H9 (cell line): ENCODE data around the gene METRN. TPM values are rescaled to one million over a fixed set of nuclear protein-coding genes. Genes with fewer than 3 reads are reported as not detected.

Source experiments
- DNase-seq: peaks from one replicate; pipeline ENCODE4 v3.0.0-alpha.2; 2017
- H2AFZ ChIP-seq: one replicate; pipeline ENCODE4 v1.6.1; 2013; ENCODE audit warnings: mild to moderate bottlenecking, low read length, control low read depth, moderate library complexity
- H2AK5ac ChIP-seq: 2 replicates; pipeline ENCODE4 v1.6.1; 2013; ENCODE audit warnings: low read length, control low read depth, mixed read lengths; ENCODE audit not compliant: insufficient read length
- H2BK120ac ChIP-seq: one replicate; pipeline ENCODE4 v1.6.1; 2013; ENCODE audit warnings: low read depth, mild to moderate bottlenecking, low read length, control low read depth, inconsistent platforms; ENCODE audit not compliant: poor library complexity, severe bottlenecking
- H2BK12ac ChIP-seq: 2 replicates; pipeline ENCODE4 v1.6.1; 2013; ENCODE audit warnings: low read length, control low read depth, mixed read lengths, low read depth; ENCODE audit not compliant: insufficient read length
- H2BK15ac ChIP-seq: 2 replicates; pipeline ENCODE4 v1.6.1; 2013; ENCODE audit warnings: low read depth, low read length, control low read depth
- H2BK20ac ChIP-seq: one replicate; pipeline ENCODE4 v1.6.1; 2013; ENCODE audit warnings: low read depth, mild to moderate bottlenecking, low read length, control low read depth, inconsistent platforms; ENCODE audit not compliant: poor library complexity, severe bottlenecking
- H2BK5ac ChIP-seq: 2 replicates; pipeline ENCODE4 v1.6.1; 2013; ENCODE audit warnings: low read length, control low read depth, mixed read lengths; ENCODE audit not compliant: insufficient read length
- H3K14ac ChIP-seq: 2 replicates; pipeline ENCODE4 v1.6.1; 2013; ENCODE audit warnings: low read length, control low read depth; ENCODE audit not compliant: insufficient read depth
- H3K18ac ChIP-seq: 2 replicates; pipeline ENCODE4 v1.6.1; 2013; ENCODE audit warnings: low read depth, mild to moderate bottlenecking, mixed read lengths, low read length, control low read depth; ENCODE audit not compliant: insufficient read length
- H3K23ac ChIP-seq: 2 replicates; pipeline ENCODE4 v1.6.1; 2013; ENCODE audit warnings: low read length, control low read depth, mixed read lengths, low read depth; ENCODE audit not compliant: insufficient read length
- H3K23me2 ChIP-seq: 2 replicates; pipeline ENCODE4 v1.6.1; 2013; ENCODE audit warnings: low read depth, mild to moderate bottlenecking, mixed read lengths, low read length, control low read depth; ENCODE audit not compliant: insufficient read length, poor library complexity, severe bottlenecking
- H3K27ac ChIP-seq: 2 replicates; pipeline ENCODE4 v1.5.1; 2013; ENCODE audit warnings: low read length, control low read depth, mixed read lengths, low read depth; ENCODE audit not compliant: insufficient read length
- H3K27me3 ChIP-seq: 2 replicates; pipeline ENCODE4 v1.6.1; 2013; ENCODE audit warnings: low read length, control low read depth, inconsistent platforms; ENCODE audit not compliant: insufficient read depth
- H3K4ac ChIP-seq: 2 replicates; pipeline ENCODE4 v1.6.1; 2013; ENCODE audit warnings: low read depth, mild to moderate bottlenecking, control low read depth, inconsistent platforms, low read length, moderate library complexity
- H3K4me1 ChIP-seq: 2 replicates; pipeline ENCODE4 v1.6.1; 2013; ENCODE audit warnings: low read length, control low read depth, inconsistent platforms; ENCODE audit not compliant: insufficient read depth
- H3K4me2 ChIP-seq: 2 replicates; pipeline ENCODE4 v1.6.1; 2013; ENCODE audit warnings: low read length, control low read depth, mixed read lengths; ENCODE audit not compliant: insufficient read length, insufficient read depth
- H3K56ac ChIP-seq: 2 replicates; pipeline ENCODE4 v1.6.1; 2013; ENCODE audit warnings: low read depth, mild to moderate bottlenecking, mixed read lengths, low read length, control low read depth; ENCODE audit not compliant: insufficient read length
- H3K79me1 ChIP-seq: 2 replicates; pipeline ENCODE4 v1.6.1; 2013; ENCODE audit warnings: low read depth, mild to moderate bottlenecking, moderate library complexity, low read length, control low read depth, inconsistent platforms; ENCODE audit not compliant: insufficient read depth, poor library complexity, severe bottlenecking
- H3K79me2 ChIP-seq: 2 replicates; pipeline ENCODE4 v1.6.1; 2013; ENCODE audit warnings: low read length, control low read depth, inconsistent platforms; ENCODE audit not compliant: insufficient read depth
- H3K9ac ChIP-seq: 2 replicates; pipeline ENCODE4 v1.6.1; 2013; ENCODE audit warnings: low read length, control low read depth, mixed read lengths; ENCODE audit not compliant: insufficient read length; ENCODE audit errors: extremely low read depth
- H3K9me3 ChIP-seq: one replicate; pipeline ENCODE4 v1.6.1; 2013; ENCODE audit warnings: low read depth, low read length, inconsistent platforms; ENCODE audit not compliant: control insufficient read depth
- H3T11ph ChIP-seq: one replicate; pipeline ENCODE4 v1.6.1; 2013; ENCODE audit warnings: mild to moderate bottlenecking, low read length, control low read depth, inconsistent platforms
- H4K20me1 ChIP-seq: one replicate; pipeline ENCODE4 v1.6.1; 2013; ENCODE audit not compliant: control insufficient read depth, insufficient read length, insufficient read depth
- H4K5ac ChIP-seq: 2 replicates; pipeline ENCODE4 v1.6.1; 2013; ENCODE audit warnings: low read depth, mild to moderate bottlenecking, mixed read lengths, low read length, control low read depth; ENCODE audit not compliant: insufficient read length
- H4K8ac ChIP-seq: replicated peaks from 2 replicates; pipeline ENCODE4 v1.6.1; 2013; ENCODE audit warnings: low read length, control low read depth, mixed read lengths, low read depth; ENCODE audit not compliant: insufficient read length
- H4K91ac ChIP-seq: 2 replicates; pipeline ENCODE4 v1.6.1; 2013; ENCODE audit warnings: low read depth, mild to moderate bottlenecking, moderate library complexity, mixed read lengths, low read length, control low read depth; ENCODE audit not compliant: insufficient read length
- H3K27ac Mint-ChIP-seq, 3 experiments: 2 replicates in 2 of 3; 3 replicates in 1 of 3; pipeline ENCODE4 v1.8.0; 2020 to 2021; ENCODE audit warnings: mixed read lengths in 3 of 3, mild to moderate bottlenecking in 1 of 3, moderate library complexity in 1 of 3
- H3K27me3 Mint-ChIP-seq: 2 replicates; pipeline ENCODE4 v1.8.0; 2021; ENCODE audit warnings: low read depth, mild to moderate bottlenecking, moderate library complexity, mixed read lengths
- H3K36me3 Mint-ChIP-seq, 3 experiments: 2 replicates in 2 of 3; 3 replicates in 1 of 3; pipeline ENCODE4 v1.8.0; 2020 to 2021; ENCODE audit warnings: low read depth in 3 of 3, mixed read lengths in 3 of 3; ENCODE audit not compliant: insufficient read depth in 1 of 3
- H3K4me1 Mint-ChIP-seq, 2 experiments: 2 replicates each; pipeline ENCODE4 v1.8.0; 2020; ENCODE audit warnings: mixed read lengths in 2 of 2
- H3K4me3 Mint-ChIP-seq, 2 experiments: 2 replicates in 1 of 2; 3 replicates in 1 of 2; pipeline ENCODE4 v1.8.0; 2020 to 2021; ENCODE audit warnings: mild to moderate bottlenecking in 2 of 2, mixed read lengths in 2 of 2, moderate library complexity in 1 of 2
- H3K9me3 Mint-ChIP-seq, 2 experiments: 2 replicates in 1 of 2; 3 replicates in 1 of 2; pipeline ENCODE4 v1.8.0; 2020; ENCODE audit warnings: mild to moderate bottlenecking in 2 of 2, mixed read lengths in 2 of 2, moderate library complexity in 1 of 2
- CTCF ChIP-seq: fragments of 200-600 bp; sonication (generic); conservative IDR thresholded peaks from 3 replicates; pipeline ENCODE4 v1.8.0; 2021; ENCODE audit warnings: antibody characterized with exemption, mild to moderate bottlenecking
- WGBS: extraction: QIAGEN DNeasy Blood & Tissue Kit; methylation state at CpG from one replicate; pipeline ENCODE4 v1.1.7; 2013; ENCODE audit warnings: missing lambda C conversion rate, low lambda C conversion rate, mixed read lengths; ENCODE audit not compliant: insufficient read length; ENCODE audit errors: extremely low coverage; 5-methylcytosine and 5-hydroxymethylcytosine counted together
- total RNA-seq: library from RNA; stranded (reverse); gene quantifications from 2 replicates; pipeline ENCODE4 v1.2.1, GENCODE V29; 2021

Gene METRN
- total RNA-seq, 1 experiment from 2014 or later = 26.2 TPM

- Histone ChIP-seq H4K5ac (no peak overlapping the region), H3K79me1 (no peaks in the 10 kb centered on the region), H3K27ac (no peak overlapping the region), H3K4me1 (no peaks in the 10 kb centered on the region), H3K4me2 (no peak overlapping the region), H3K56ac (no peak overlapping the region), H4K8ac (no peak overlapping the region), H2BK120ac (no peak overlapping the region), H3K9me3 (no peaks in the 10 kb centered on the region), H3K23ac (no peak overlapping the region), H3K4ac (no peak overlapping the region), H3K79me2 (no peaks in the 10 kb centered on the region), H4K91ac (no peak overlapping the region), H2BK12ac (no peak overlapping the region), H4K20me1 (no peaks in the 10 kb centered on the region), H2BK15ac (no peak overlapping the region), H3K14ac (no peak overlapping the region; the same call in 1 of the 2 replicates), H2AFZ (no peak overlapping the region), H3K23me2 (peaks cover 9% of the 10 kb centered on the region), H2BK5ac (no peak overlapping the region), H2BK20ac (no peak overlapping the region), H2AK5ac (no peak overlapping the region), H3K18ac (no peak overlapping the region), H3K9ac (no peak overlapping the region), H3T11ph (no peak overlapping the region), H3K27me3 (no peaks in the 10 kb centered on the region)
- H3K27ac Mint-ChIP-seq = no peak overlapping the region
- TF ChIP-seq CTCF = no peak
- H3K9me3 Mint-ChIP-seq = no peaks in the 10 kb centered on the region
- no CpG with 5 or more reads among the region's 24 CpGs for WGBS
- DNase-seq = no peak
- H3K4me1 Mint-ChIP-seq = peaks cover 8 to 18% of the 10 kb centered on the region in 2 experiments
- H3K27me3 Mint-ChIP-seq = peaks cover 27% of the 10 kb centered on the region
- H3K36me3 Mint-ChIP-seq = peaks cover 0 to 5% (median 3%) of the 10 kb centered on the region in 3 experiments; a peak in 1 of 7 replicates
- H3K4me3 Mint-ChIP-seq = no peak overlapping the region
Measured at GRCh38 chr16:722835-723633, 8.1 kb downstream of the METRN start.
